ENCODE data around the gene SPIRE1.

- no peak for TF ChIP-seq CTCF (IDR thresholded peaks at IDR 0.05)
- no peak for TF ChIP-seq POLR2A (IDR thresholded peaks at IDR 0.05)
Measured at GRCh38 chr18:12460874-12461273, 197.0 kb downstream of the SPIRE1 start.
